Measurements from ENCODE around the gene SNX30.

Gene SNX30

DNA sequence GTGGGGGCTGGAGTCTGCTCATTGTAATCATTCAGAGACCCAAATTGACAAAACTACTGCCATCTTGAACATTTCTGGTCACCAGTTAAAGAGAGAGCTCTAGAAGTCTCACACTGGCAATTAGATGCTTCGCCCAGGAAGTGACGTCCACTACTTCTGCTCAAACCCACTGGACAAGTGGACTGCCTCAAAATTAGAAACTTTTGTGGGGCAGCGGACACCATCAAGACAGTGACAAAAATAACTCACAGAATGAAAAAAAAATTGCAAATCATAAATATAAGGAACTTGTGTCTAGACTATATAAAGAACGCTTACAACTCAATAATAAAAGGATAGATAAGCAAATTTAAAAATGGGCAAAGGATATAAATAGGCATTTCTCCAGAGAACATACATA lies 149.9 kb downstream of the SNX30 start:
- TF ChIP-seq, protein P1, sequence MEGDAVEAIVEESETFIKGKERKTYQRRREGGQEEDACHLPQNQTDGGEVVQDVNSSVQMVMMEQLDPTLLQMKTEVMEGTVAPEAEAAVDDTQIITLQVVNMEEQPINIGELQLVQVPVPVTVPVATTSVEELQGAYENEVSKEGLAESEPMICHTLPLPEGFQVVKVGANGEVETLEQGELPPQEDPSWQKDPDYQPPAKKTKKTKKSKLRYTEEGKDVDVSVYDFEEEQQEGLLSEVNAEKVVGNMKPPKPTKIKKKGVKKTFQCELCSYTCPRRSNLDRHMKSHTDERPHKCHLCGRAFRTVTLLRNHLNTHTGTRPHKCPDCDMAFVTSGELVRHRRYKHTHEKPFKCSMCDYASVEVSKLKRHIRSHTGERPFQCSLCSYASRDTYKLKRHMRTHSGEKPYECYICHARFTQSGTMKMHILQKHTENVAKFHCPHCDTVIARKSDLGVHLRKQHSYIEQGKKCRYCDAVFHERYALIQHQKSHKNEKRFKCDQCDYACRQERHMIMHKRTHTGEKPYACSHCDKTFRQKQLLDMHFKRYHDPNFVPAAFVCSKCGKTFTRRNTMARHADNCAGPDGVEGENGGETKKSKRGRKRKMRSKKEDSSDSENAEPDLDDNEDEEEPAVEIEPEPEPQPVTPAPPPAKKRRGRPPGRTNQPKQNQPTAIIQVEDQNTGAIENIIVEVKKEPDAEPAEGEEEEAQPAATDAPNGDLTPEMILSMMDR (conservative IDR thresholded peaks at IDR 0.05), result no peak
- no peak overlapping the region for H3K27ac ChIP-seq

DNA sequence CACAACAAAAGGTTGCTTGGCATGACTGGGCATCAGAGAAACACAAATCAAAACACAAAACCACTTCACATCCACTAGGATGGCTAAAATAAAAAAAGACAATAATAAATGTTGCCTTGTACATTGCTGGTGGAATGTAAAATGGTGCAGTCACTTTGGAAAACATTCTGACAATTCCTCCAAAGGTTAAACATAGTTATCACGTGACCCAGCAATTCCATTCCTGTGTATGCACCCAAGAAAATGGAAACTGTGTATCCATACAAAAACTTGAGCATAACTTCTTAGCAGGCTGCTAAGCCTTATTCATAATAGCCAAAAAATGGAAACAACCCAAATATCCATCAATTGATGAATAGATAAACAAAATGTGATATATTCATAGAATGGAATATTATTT lies 150.3 kb downstream of the SNX30 start:
- H3K27ac ChIP-seq, result no peak overlapping the region
- TF ChIP-seq, protein P1 (conservative IDR thresholded peaks at IDR 0.05), result no peak

DNA sequence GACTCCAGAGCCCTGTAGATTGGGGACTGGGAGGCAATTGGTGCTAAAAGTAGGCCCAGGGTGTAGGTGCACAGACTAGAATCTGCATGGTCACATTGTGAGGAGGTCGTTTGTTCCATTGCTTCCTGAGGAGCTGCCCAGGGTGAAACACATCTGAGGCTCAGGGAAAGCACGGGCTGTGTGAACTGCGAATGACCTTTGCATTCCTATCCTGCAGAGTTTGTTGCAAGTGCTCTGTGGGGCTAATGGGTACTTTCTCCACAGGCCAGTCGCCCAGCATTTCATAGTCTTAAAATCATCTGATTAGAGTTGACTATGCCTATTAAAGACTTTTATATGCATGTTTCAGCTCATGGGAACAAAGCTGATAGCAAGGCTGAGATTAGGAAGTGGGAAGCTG lies 154.5 kb downstream of the SNX30 start:
- TF ChIP-seq, protein P1 (conservative IDR thresholded peaks at IDR 0.05), result no peak
- H3K27ac ChIP-seq, result peak overlapping the region; percentile 22; the same call in 1 of the 2 replicates

DNA sequence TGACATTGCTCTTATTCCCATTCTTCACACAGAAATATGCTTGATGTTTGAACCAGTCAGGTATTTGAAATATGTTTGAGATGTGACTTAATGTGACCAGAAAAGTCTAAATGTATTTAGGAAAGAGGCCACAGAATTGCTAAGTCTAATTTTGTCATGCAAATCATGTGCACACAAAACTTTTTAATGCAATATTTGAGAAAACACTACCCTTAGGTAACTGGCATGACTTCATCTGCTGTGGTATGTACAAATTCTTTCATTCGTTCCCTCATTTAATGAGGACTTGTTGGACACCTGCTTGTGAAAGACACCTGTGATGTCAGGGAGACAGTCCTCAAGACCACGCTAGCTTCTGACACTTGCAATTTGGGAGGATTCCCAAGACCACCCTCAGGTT lies 161.2 kb downstream of the SNX30 start:
- TF ChIP-seq, protein P1 (conservative IDR thresholded peaks at IDR 0.05), result no peak
- no peak overlapping the region for H3K27ac ChIP-seq

DNA sequence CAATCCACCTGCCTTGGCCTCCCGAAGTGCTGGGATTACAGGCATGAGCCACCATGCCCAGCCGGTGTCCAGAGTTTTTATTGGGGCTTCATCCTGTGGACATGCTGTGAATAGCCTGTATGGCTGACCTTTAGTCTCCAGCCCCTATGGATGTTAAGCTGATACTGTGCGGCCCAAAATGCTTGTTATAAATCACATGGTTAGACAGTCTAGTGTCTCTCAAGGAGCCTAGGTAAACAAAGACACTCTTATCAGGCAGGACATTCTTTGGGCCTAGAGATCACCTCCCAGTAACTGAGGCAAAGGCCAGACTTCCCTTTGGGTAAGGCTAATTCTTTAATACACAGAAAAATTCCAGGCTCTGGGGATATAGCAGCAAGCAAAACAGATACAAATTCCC lies 162.1 kb downstream of the SNX30 start:
- TF ChIP-seq, protein P1 (conservative IDR thresholded peaks at IDR 0.05), result no peak
- H3K27ac ChIP-seq, result no peak overlapping the region

DNA sequence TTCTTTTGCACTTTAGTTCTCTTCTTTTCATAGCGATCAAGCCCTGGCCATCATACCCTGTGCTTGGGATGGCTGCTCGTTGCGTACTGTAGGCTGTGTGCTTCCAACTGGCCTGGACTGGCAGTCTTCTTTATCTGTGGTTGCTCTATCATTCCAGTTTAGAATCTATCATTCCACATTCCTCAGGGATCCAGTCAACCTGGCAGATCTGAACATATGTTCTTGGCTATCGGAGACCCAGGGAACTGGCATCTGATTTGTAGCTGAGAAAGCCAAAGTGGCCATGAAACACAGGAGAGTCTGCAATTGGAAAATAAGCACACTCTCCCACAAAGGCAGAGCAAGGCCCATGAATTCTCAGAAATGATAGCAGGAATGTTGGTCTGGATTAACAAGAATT lies 162.8 kb downstream of the SNX30 start:
- no peak overlapping the region for H3K27ac ChIP-seq
- TF ChIP-seq, protein P1 (conservative IDR thresholded peaks at IDR 0.05), result no peak

DNA sequence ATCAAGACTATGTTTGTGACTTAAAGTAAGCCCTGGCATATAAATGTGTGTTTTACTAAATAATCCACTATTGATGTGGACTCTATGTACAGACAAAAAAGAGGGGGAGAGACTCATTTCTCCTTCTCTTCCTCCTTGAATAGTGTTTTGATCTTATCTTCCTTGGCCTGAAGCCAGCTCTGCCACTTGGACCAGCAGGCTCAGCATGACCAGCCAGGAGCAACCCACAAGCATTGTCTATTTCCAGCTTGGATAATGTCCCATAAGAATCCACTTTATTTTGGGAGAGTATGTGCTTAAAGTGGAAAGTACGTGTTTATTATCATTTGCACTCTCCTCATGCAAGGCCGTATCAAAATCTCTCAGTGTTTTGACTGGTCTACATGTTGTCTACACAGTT lies 164.0 kb downstream of the SNX30 start:
- TF ChIP-seq, protein P1 (conservative IDR thresholded peaks at IDR 0.05), result no peak
- H3K27ac ChIP-seq, result no peak overlapping the region
